PC-3 (cell line): Measurements from ENCODE around the gene CA6.

ENCODE experiments used
- CTCF ChIP-seq: fragments of 300-600 bp; sonication (generic); conservative IDR thresholded peaks from 2 replicates; pipeline ENCODE4 v1.5.1; 2017; ENCODE audit warnings: antibody characterized with exemption, low read depth, mild to moderate bottlenecking, low read length
- EZH2 ChIP-seq: fragments of 300-600 bp; sonication (generic); IDR thresholded peaks from one replicate; pipeline ENCODE4 v1.6.1; 2017; ENCODE audit warnings: antibody characterized with exemption, mild to moderate bottlenecking, low read length; ENCODE audit not compliant: unreplicated experiment
- EZH2phosphoT487 ChIP-seq: fragments of 300-600 bp; sonication (generic); IDR thresholded peaks from 2 replicates; pipeline ENCODE4 v1.6.1; 2018; ENCODE audit warnings: mild to moderate bottlenecking, antibody characterized with exemption, low read length, borderline replicate concordance

GRCh38 chr1:9016455-9016854, 70.8 kb downstream of the CA6 start:
- TF ChIP-seq CTCF (no peak), EZH2 (no peak), EZH2phosphoT487 (no peak)
